GM18907 (cell line): Measurements from ENCODE around the gene GSG1L.

Source experiments
- ATAC-seq: cut with Tn5 transposase; IDR thresholded peaks from one replicate; pipeline ENCODE4 v1.9.1; 2021; ENCODE audit warnings: mild to moderate bottlenecking, moderate library complexity; ENCODE audit not compliant: unreplicated experiment

GSG1L gene

GRCh38 chr16:27862953-27863352 is 200.6 kb downstream of the GSG1L start:
- ATAC-seq, result no peak

- ATAC-seq, result no peak
Observed at GRCh38 chr16:27860091-27860490, 203.4 kb downstream of the GSG1L start.

- no peak for ATAC-seq
Observed at GRCh38 chr16:27859020-27859419, 204.5 kb downstream of the GSG1L start.

GRCh38 chr16:27853651-27854050 is 209.9 kb downstream of the GSG1L start:
- ATAC-seq, result no peak

- no peak for ATAC-seq
Observed at GRCh38 chr16:27853101-27853500, 210.4 kb downstream of the GSG1L start.

- no peak for ATAC-seq
Observed at GRCh38 chr16:27852681-27853080, 210.8 kb downstream of the GSG1L start.

- no peak for ATAC-seq
Observed at GRCh38 chr16:27852116-27852515, 211.4 kb downstream of the GSG1L start.

GRCh38 chr16:27851586-27851985 is 211.9 kb downstream of the GSG1L start:
- no peak for ATAC-seq

GRCh38 chr16:27849621-27850020 is 213.9 kb downstream of the GSG1L start:
- ATAC-seq, result no peak

GRCh38 chr16:27847030-27847550 is 216.4 kb downstream of the GSG1L start:
- no peak for ATAC-seq

- ATAC-seq, result no peak
Observed at GRCh38 chr16:27844826-27845225, 218.7 kb downstream of the GSG1L start.

GRCh38 chr16:27843800-27844199 is 219.7 kb downstream of the GSG1L start:
- ATAC-seq, result no peak

GRCh38 chr16:27841911-27842310 is 221.6 kb downstream of the GSG1L start:
- no peak for ATAC-seq

- ATAC-seq, result no peak
Observed at GRCh38 chr16:27841061-27841801, 222.3 kb downstream of the GSG1L start.

GRCh38 chr16:27840311-27841060 is 223.0 kb downstream of the GSG1L start:
- no peak for ATAC-seq

- ATAC-seq, result no peak
Observed at GRCh38 chr16:27839419-27839818, 224.1 kb downstream of the GSG1L start.

GRCh38 chr16:27838536-27839175 is 224.9 kb downstream of the GSG1L start:
- ATAC-seq, result no peak

GRCh38 chr16:27829975-27830374 is 233.5 kb downstream of the GSG1L start:
- no peak for ATAC-seq

GRCh38 chr16:27828671-27829070 is 234.8 kb downstream of the GSG1L start:
- ATAC-seq, result no peak

- ATAC-seq, result no peak
Observed at GRCh38 chr16:27827765-27828164, 235.7 kb downstream of the GSG1L start.

- no peak for ATAC-seq
Observed at GRCh38 chr16:27826893-27827289, 236.6 kb downstream of the GSG1L start.
